Measurements from ENCODE around the gene PSMB7.

- TF ChIP-seq CTCF (IDR thresholded peaks at IDR 0.05) (no peak), POLR2A (IDR thresholded peaks at IDR 0.05) (no peak), EP300 (IDR thresholded peaks at IDR 0.05) (no peak)
Observed at GRCh38 chr9:124375726-124376125, 39.5 kb downstream of the PSMB7 start.
